GM18867 (cell line): ENCODE measurements around the gene IL22.
A peak's percentile ranks its signal among the peaks of the same experiment; 100 is the strongest.

Experiments used
- ATAC-seq: cut with Tn5 transposase; IDR thresholded peaks from one replicate; pipeline ENCODE4 v1.9.1; 2021; ENCODE audit warnings: mild to moderate bottlenecking, moderate library complexity; ENCODE audit not compliant: unreplicated experiment

The IL22 gene, protein sequence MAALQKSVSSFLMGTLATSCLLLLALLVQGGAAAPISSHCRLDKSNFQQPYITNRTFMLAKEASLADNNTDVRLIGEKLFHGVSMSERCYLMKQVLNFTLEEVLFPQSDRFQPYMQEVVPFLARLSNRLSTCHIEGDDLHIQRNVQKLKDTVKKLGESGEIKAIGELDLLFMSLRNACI

GRCh38 chr12:68253504-68253903 is at the start of gene IL22:
Gene IL22 (minus strand): TSS chr12:68253604. CDS start chr12:68253448, 156 bp downstream.
- ATAC-seq: no peak

GRCh38 chr12:68297929-68298328 is 44.5 kb upstream of the IL22 start:
- ATAC-seq: no peak

- ATAC-seq: no peak
These were observed 40.8 kb upstream of the IL22 start for GRCh38 chr12:68294251-68294650.

DNA sequence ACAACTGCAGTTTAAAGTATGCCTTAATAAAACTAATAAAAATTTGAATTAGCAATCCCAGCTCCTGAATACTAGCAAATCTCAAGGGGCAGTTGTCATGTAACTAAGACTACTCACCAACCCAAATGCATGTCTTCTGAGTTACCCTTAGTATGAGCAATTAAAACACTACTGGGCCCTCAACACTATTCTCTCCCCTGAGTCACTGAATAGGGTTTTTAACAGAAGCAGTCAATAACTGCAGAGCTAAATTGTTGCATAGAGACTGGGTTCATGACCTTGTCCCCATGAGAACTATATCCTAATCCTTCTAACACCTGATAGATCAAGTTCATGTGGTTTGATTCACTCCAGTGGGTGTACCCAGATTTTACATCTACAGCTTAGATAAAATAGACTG is 39.9 kb upstream of the IL22 start:
- no peak for ATAC-seq

DNA sequence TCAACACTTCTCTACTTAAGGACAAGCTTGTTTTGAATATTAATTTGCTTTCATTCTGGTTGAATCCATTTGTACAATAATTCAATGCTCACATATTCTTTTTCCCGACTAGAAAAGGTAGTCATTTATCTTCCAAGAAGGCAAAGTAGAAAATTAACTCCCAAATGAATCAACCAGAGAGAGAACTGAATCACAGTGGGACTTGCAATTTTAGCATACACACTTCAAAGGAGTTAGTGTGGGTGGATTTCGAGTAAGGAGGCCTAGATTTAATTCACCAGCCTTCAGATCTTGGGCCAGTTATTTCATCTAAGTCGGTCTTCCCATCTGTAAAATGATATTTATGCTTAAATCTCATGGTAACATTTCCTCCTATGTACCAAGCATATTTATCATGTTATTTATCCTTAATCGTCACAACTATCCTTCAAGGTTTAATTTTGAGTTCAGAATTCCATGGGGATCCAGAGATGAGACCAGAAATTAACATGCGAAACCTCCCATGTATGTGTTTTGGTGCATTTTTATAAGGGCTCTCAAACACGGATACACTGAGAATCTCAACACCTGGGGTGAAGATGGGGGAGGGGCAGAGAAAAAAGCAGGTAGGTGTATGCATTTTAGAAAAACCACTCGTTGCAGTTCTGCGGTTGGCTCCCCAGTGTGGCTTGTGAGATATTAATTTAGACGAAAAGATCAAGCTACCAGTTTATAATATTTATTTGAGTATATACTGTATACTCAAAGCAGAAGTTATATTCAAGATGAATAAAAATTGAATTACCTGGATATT is 38.9 kb upstream of the IL22 start:
- no peak for ATAC-seq

DNA sequence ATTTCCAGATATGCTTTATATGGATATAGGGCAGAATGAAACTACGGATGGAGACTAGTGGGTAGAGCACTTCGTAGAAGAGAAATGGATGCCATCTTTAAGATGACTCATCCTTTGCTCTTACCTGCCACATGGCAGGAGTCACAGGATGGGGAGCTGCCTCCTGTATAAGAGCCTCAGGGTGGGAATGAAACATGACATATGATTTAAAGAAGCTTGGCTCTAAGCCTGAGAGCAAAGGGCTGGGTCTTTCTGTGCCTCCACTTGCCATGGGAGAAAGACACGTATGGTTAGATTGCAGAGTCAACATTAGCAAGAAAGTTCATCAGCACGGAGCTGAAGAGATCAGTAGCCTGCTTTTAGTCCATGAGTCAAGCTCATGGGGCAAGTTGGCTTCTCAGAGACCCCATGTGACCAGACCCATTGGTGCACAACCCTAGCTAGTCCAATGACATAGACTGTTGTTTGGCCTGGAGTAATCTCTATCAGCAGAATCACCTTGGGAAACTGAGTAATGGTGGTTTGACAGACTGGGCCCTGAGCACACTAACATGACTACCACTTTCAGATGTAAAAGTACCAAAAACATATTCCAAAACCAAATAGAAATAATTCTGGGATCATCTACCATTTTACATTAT is 38.1 kb upstream of the IL22 start:
- no peak for ATAC-seq

GRCh38 chr12:68290126-68290525 is 36.7 kb upstream of the IL22 start:
- peak; percentile 100 for ATAC-seq

DNA sequence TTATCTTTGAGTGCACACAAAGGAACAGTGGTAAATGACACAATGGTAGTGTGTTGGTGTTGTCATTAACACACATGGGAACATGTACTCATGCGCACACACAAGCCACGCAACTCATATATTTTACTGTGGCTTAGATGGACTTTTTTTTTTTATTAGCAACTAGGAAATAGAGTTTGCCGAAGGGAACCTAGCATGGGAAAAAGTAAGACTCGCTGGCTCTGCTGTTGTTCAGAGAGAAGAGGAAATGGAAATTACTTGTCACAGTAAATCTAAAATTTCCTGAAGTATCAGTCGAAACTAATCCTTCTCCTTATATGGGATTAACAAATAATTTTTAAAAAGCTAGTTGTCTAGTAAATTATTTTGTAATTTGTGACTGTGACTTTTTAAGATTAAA is 33.7 kb upstream of the IL22 start:
- no peak for ATAC-seq

GRCh38 chr12:68286396-68286795 is 33.0 kb upstream of the IL22 start:
- no peak for ATAC-seq

DNA sequence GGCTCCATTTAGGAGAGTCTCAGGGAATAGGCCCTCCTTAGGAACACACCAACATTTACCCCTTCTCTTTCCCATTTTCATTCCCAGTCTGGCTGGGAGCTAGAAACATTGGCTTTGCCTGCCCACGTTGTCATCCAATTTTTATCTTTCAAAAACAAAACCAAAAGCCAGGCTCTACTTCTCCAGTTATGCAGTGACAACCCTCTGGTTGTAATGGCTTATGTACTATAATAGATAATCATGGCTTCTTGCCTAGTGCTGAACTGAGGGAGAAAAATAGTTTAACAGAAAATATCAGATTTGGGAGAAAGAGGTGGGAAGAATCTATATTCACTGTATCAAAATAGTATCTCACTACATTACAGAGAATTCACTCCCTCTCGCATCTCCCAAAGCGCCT is 32.1 kb upstream of the IL22 start:
- no peak for ATAC-seq

DNA sequence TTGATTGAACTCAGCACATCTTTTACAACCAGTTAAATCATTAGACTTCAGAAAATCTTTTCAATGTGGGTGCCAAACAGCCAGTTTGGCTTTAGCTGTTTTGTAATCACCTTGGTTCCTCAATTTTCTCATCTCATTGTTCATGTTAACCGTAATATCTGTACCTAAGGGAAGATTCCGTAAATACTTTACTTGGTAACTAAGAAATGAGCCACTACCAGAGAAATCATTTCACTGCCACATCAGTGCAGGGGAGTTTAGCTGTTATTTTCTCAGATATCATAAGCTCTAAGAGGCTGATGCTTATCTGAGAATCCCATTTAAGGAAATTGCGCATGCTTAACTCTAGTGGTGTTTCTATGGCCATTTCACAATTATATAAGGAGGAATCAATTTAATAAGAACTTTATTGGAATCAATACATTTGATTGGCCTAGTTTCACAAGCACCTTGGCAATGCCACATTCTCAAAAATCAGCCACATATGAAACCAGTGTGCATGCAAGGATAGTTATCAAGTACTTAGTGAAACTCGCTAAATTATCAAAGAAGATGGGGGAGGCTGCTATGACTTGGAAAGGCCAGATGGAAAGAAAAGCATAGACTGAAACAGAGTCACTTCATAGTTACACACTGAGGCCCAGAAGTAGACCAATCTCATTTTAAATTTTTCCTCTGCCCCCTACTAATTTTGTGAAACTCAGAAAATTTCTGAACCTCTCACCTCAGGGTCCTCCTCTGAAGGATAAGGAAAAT is 28.1 kb upstream of the IL22 start:
- ATAC-seq: no peak

GRCh38 chr12:68280240-68280639 is 26.8 kb upstream of the IL22 start:
- no peak for ATAC-seq

- no peak for ATAC-seq
These were observed 26.0 kb upstream of the IL22 start for GRCh38 chr12:68279227-68280054.

DNA sequence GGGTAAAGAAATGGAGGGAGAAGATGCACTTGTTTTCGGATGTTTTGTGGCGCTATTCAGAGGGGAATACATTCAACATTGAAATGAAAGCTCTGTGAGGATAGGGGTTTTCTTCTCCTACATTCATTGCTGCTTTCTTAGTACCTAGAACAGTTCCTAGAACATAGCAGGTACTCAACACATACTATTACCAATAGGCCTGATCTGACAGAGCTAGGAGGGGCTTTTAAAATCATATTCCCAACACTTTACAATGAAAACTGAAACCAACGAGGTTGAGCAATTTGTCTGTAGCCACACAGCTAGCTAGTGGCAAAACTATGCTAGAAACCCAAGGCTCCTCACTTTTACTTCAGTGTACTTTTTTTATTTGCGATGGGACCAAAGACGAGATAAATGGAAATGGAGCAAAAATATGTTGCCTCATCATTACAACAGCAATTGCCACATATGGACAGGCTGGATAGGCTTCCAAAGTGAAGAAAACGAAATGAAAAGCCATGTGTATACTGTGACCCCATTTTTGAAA is 23.1 kb upstream of the IL22 start:
- ATAC-seq: no peak

DNA sequence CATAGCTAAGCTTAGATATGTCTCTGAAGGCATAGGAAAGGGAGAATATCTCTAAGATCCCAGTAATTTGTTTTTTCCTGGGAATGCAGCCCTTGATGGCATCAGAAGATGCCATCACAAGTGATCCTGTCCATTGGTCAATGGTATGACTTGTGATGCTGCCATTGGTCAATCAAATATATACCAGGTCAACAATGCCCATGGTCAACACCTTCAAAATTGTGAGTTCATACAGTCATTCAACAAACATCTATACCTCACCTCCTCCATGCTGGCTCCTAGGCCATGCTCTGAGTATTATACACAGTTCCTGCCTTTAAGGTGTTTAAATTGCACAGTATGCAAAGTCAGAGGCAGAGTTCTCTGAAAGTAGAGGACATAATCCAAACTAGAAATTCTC is 19.3 kb upstream of the IL22 start:
- ATAC-seq: no peak

DNA sequence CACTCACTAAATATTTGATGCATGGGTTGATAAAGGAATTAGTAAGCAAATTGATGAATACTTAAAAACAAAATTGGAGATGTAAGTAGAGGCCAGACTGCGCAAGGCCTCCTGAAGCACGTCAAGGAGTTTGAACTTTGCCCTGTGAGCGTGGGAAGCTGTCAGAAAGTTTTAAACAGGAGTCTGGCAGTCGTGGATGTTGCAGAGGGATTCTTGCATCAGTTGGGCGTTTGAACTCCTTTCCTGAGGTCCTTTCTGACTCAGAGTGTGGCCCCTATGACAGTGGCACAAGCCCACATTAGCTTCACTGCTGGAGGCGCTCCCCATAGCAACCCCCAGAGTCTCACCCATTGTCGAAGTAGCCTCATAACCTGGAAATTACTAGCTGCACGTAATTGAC is 17.9 kb upstream of the IL22 start:
- ATAC-seq: no peak

DNA sequence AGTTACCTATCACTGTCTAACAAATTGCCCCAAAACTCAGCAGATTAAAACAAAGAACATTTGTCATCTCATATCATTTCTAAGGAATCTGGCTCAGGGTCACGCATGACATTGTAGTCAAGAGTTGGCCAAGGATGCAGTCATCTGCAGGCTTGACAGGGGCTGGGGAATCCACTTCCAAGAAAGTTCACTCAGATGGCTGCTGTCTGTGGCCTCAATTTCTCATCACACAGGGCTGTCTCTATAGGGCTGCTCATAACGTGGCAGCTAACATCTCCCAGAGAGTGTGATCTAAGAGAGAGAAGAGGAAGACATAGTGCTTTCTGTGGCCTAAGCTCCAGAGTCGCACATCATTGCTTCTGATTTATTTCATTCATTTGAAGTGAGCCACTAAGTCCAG is 17.0 kb upstream of the IL22 start:
- no peak for ATAC-seq

DNA sequence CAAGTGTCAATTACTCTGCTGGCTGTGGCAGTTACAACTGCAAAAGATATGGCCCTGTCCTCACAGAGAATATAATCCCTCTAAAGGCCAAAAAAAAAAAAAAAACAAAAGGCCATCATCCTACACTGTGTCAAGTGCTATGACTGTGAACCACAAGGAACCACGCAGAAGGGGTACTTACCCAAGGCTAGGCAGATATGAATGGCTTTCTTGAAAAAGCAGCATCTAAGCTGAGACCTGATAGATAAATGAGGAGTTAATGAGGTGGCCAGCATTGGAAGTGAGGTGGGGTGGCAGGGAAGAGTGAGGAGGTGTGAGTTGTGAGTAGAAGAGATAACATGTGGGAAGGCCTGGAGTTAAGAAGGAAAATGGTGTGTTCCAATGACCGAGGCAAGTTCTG is 16.4 kb upstream of the IL22 start:
- ATAC-seq: no peak

DNA sequence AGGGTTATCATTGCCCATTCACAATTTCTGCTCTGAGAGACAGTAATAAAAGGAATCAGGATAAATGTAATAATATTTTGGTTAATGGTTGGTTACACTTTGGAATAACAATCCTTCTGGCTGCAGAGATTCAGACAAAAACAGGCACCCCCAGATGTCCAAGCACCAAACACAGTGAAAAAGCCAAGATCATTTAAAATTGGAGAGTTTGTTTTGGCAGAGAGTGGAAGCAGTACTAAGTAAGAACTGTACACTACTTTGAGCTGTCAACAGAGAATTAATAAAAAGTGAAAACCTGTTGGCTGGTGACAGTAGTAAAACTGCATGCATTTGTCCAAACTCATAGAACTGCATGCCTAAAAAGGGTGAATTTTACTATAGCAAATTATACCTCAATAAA is 15.6 kb upstream of the IL22 start:
- ATAC-seq: no peak

- no peak for ATAC-seq
These were observed 14.5 kb upstream of the IL22 start for GRCh38 chr12:68267892-68268396.
